ENCODE results near the gene CENPN.

Gene CENPN

DNA sequence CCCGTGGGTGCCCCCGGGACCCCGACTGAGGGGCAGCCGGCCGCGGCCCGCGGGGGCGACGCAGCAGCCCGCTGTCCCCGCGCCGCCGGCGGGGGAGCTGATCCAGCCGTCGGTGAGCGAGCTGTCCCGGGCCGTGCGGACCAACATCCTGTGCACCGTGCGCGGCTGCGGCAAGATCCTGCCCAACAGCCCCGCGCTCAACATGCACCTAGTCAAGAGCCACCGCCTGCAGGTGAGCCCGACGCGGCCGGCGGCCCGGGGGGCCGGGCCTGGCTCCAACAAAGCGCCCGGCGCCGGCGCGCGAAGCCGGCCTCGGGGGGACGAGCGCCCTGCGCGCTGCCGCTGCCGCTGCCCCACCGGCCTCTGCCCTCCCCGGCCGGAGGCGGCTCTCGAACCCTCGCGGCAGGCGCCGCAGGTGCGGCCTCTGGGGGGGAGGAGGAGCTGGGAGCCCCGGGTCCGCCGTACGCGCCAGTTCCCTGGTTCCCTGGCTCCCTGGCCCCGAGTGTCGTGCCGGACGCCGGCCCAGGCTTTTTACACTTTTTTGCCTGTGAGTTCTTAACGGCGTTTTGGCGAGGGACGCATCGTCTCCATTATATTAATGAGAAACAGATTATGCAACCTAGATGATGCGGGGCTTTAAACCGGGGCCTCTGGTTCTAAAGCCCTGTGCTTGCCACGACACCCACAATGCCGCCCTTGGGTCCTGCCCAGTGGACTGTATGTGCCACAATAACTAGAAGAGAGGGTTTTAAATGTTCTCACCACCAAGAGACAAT, 29.1 kb downstream of the CENPN start:
- DNase-seq = no peak

DNA sequence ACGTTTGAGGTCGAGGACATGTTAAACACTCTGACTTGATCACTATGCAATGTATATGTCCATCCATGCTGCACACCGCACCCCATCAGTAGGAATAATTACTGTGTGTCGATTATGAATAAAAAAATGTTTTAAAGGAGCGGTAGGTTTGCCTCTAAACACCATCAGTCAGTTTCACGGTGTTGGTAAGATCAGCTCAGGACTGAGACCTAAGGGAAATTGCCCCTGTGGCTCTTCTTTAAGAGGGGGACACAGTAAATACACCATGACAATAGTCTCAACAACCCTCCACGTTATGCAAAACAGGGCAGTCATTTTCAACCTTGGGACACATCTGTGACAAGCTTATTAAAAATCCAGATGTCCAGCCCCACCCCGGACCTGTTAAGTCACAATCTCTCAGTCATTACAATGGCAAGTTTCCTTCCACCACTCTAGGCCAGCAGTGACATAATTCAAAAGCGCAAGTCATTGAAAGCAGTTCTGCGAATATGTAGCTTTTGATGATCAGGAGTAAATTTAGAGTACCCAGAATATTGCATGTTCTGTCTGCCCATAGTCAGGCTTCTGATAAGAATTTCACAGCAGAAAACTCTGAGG, 29.8 kb downstream of the CENPN start:
- DNase-seq = no peak

DNA sequence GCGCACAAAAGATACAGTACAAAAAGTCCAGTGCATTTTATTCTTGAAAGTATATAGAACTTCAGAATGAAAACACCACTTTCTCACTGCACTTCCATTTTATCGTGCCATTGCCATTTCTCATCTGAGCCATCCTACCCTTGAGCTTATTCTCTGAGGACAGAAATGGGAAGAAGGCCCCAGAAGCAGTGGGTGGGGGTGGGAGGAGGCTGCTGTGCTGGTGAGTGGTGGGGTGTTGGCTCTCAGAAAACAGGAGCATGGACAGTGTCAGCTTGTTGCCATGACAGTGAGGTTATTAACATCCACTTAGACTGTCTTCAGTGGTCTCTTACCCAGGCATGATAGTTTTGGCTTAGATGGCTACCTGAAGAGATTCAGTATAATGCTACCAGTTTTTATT, 33.1 kb downstream of the CENPN start:
- DNase-seq = no peak

DNA sequence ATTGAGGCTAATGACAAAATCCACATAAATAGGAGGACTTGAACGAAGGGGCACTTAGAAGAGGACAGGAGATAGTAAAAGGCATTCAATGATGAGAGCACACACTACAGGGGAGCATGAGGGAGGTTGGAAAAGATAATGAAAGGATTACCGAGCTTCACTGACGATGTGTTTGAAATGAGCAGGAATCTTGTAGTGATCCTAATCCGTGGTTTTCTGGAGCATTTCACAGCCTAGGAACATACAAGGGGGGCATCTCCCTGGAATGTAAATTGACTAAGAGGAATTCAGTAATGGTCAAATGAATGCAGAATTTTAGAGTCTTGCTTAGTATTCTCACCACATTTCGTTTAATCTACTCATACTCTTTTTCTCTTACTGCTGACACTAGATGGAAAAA, 33.8 kb downstream of the CENPN start:
- no peak for DNase-seq

DNA sequence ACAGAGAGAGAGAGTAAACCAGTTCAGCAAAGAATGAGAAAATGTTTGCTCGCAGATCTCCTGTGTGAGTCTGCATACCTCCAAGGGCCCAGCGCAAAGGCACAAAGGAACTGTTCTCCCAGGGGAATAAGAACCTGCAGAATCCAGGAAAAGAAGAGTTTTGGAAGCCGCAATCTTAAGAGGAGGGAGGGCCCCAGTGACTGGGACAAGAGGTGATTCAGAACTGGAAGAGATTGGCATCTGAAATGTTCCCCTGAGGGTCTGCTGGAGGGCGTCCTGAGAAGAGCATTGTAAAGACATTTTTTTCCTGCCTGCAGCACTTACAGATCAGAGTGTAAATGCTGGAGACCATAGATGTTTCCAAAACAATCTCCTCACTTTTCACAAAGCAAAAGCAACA, 34.7 kb downstream of the CENPN start:
- no peak for DNase-seq

DNA sequence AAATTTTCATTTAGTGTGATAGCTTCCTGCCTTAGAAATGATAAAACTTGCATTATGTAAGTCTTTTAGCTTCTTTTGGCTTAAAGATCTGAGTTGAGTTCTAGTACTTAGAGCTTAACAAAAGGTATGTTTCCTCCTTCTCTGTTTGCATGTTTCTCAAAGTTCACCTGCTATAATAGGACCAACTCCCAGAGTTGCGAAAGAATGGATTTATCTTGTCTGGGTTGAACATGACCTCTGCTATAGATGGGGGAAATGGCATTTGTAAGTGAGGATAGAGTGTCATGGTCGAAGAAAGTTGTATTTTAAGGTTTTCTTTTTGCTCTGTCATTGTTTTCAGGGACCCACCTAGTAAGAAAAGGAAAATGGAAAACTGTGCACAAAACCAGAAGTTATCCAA, 35.8 kb downstream of the CENPN start:
- DNase-seq = no peak

DNA sequence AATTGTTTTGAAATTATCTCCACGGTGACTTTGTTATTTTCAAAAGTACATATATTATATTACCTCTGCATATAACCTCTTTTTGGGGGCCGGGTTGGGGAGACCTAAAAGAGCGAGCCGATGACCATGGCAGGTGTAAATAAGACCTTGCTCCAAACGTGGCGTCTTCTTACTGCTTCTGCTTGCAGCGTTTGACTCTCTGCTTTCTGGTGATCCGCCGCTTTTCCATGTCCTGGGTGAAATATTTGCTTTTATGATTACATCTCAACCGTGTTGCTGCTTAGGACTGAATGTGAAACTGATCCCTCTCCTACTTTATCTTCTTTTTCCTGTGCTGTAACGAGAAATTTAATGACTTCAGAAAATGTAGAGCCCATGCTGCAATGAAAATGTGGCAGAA, 46.7 kb downstream of the CENPN start:
- DNase-seq = no peak

DNA sequence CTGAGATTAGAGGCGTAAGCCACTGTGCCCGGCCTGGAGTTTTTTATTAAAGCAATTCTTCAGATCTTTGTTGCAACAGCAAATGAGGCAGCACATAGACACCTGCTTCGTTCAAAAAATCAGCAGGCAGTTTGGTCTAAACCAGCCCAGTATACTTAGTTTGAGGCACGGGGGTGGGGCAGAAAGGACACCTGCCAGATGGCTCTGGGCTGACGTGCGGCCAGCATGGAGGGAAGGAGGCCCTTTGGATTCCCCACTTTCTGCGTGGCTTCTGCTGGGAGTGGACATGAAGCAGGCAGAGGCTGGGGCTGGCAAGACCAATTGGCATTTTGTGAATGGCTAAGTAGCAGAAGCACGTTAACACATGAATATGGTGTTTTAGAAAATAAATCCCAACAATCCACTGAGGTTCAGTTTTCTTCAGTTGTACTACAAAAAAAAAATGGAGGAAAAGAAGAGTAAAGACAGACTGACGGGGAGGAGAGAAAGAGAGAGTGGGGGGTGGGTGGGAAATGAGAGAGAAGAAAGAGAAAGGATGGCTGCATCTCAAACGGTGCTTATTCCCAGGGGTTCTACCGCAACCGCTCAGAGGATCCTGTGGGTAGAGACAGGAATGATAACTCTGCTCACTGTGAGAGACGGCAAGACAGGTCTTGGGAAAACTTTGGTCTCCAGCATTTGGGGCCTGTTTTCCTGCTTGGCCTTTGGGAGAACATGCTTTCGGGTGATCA, 53.7 kb downstream of the CENPN start:
- DNase-seq = no peak

DNA sequence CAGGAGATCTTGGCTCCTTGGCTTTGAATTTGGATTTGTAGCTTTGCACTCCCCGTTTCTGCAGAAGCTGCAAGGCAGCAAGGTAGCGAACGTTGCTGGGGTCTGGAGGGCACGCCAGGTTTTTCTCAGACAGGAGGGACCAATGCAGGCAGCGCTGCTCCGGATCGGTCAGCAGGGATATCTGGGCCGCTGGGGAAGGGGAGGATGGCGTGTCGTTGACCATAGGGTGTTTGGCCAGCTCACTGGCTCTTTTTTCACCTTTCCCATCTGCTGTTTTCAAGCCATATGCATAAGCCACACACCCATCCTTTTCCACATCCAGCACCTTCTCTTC, 54.3 kb downstream of the CENPN start:
- no peak for DNase-seq

DNA sequence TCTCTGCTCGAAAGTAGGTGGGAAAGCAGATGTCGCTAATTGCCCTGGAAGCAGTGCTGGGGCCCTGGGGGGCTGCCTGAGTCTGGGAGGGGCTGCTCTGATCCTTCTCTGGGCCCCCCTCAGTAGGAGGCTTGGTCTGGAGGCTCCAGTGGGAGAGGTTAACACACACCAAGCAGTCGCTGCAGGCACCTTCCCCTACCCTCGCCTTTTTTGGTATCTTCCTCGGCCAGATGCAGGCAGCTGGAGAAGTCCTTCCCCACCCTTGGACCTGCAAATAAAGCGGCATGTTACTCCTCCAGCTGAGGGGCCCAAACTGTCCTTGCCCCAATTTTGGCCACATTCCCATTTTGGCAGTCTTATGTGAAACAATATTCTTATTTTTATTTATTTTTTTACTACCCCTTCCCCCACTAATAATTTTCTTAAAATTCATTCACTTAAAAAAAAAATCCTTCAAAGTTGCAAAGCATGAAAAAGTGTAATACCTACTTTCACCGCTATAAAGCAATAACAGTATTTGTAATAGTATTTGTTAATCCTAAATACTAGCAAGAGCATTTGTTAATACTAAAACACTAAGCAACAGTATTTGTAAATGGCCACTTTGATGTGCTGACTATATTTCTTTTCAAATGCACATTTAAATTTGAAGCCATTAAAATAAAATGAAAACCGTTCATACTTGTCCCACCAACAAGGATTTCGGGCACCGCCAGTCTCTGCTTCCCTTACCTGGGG, 55.0 kb downstream of the CENPN start:
- DNase-seq = no peak

DNA sequence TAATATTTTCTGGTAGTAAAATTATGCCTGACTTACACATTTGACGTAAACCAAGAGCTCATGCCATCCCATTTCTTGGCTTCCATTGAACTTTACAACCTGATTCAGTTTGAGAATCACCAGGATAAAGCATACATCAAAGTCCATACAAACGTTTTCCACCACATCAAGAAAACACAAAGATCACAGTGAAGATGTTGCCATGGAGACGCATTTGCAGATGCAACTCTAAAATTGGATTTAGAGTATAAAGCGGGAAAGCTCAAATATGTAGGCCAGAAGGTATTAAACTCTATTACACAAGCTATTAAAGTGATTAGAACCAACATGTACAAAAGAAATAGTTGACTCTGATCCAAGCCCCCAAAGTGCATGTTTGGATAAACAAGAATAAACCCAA, 59.7 kb downstream of the CENPN start:
- no peak for DNase-seq

DNA sequence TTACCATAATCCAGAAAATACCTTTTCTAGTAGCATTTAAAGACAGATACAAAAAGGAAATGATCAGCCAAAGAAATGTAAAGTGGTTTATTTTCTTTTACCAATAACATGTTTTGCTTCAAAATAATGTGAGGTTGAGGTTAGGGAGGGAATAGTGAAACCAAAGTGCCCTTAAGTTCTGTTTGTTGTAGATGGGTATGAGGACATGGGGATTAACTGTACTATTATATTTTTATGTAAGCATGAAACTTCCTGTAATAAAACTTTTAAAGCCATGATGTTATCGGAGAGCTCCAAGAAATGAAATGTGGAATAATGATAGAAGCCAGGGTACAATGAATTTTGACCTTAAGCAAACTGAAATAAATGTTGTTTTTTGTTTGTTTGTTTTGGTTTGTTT, 60.2 kb downstream of the CENPN start:
- no peak for DNase-seq

DNA sequence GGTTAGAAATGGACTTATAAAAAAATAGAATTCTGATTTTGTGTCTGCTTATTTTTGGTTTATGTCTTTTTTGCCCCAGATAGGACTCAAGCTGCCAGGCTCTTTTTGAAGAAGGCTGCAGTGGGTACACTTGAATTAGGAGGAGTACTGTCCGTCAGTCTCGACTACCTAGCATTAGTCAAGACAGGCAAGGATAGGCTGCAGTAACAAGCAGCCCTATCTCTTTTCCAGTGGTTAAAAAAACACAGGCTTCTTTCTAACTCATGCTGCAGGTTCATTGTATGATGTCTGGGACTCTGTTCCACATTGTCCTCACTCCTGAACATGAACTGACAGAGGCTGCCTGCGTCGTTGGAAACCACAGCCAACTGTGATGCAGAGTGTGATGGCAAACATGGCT, 62.0 kb downstream of the CENPN start:
- DNase-seq = no peak

DNA sequence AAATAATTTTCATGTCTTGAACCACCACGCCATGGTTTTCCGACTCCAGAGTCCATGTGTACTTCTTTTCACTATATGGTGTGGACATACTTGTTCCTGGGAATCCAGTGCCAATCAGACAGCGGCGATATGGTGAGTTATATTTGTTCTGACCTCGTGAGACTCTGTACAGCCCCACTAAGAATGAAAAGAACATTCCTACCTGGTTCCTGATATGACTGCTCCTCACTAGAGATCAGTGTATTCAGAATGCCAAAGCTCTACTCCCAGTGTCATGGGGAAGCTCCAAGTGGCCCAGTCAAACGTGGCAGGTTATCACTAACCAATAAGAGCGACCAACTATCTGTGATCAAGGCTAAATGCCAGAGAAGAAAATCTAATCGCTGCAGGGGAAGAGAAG, 64.0 kb downstream of the CENPN start:
- DNase-seq = no peak

DNA sequence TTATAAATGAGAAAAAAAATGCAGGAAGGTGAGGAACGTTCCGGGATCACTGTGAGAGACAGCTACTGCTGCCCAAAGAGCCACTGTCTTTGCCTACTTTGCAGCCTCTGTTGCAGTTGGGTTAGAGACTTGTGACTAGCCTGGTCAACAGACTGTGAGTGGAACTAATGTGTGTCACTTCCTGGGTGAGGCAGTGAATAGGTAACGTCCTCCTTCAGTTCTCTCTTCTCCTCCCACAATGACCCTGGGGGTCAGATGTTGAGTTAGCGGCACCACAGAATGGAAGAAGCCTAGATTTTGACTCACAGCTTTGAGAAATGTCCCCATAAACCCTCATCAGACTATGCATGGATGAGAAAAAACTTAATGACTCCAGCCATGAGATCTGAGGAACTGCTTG, 64.8 kb downstream of the CENPN start:
- DNase-seq = no peak

DNA sequence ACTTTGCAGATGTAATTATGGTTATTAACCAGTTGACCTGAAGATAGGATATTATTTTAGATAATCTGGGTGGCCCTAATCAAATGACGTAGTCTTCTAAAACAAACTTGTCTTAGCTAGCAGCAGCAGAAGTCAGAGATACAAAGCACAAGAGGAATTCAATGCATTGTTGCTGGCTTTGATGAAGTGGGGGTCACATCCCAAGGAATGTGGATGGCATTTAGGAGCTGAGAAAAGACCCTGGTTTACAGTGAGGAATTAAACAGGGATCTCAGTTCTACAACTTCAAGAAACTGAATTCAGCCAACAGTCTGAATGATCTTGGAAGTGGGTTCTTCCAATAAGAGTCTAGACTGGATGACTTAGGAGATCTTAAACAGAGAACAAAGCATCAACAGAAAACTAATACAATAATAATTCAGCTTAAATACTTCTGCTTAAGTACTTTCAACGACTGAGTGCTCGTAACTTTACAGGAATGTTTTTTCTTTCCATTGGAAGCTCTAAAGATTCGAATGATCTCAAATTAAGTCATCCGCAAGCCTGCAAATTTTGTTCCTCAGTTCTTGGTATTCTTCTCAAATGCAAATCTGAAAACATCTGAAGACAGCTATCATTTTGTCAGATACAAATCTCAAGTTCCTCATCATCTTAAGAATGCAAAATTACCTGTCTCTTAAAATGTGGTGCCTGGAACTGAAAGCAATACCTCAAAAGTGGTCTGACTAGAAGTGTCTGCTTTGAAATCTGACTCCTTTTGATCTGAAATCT, 66.7 kb downstream of the CENPN start:
- DNase-seq = no peak

DNA sequence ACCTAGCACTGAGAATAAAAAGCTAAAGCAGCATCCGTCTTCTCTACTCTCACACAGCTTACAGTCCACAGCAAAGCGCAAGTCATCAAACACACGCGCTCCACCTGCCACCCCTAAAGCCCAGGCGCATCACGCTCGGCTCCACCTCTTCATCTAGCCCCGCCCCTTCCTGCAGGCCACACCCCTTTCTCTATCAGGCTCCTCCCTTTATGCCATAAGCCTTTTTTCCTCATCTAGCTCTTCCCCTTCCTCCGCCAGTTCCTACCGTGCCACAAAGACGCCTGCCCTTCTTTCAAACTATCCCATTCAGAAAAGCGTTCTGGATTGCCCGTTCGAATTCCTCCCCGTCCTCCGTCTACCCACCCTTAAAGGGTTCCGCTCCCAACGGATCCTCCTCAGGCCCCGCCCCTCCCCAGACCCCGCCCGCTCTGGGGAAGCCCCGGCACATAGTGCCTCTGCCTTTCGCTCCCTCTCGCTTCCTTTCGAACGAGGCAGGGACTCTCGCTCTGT, 69.6 kb downstream of the CENPN start:
- DNase-seq = peak; percentile 71

DNA sequence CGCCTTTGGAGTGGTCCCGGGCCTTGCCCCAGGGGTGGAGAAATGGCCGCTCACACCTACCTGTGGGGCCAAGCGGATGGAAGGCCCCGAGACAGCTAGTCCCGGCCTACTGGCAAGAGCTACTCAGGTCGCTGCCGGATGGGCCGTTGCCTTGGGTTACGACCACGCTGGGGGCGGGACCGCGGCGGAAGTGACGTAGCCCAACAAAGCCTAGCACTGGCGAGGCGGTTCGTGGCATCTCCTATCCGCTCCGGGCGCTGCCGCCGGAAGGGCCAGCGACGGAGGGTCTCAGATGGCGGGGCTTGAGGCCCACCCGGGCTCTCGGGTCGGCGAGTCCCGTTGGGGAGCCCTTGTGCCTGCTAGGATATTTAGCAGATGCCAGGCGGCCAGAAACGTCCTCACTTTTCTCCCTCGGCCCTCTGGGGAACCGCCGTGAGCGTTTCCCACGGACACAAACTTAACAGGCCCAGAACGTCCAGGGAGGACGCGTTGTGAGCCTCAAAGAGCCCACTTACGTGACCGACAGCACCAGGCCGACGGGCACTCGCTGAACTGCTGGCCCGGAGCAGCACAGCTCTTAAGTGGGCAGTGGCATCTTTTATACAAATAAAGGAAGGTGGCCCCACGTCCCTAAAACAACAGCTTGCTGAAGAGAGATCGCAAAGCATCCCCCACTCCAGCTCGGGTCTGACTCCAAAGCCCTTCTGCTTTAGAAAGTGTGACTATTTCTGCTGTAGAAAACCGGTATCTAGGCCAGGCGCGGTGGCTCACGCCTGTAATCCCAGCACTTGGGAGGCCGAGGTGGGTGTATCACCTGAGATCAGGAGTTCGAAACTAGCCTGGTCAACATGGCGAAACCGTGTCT, 70.3 kb downstream of the CENPN start, which contains the start of gene C16orf46:
Gene C16orf46, minus strand, starts transcription at position 163 of the 865 bp plus-strand sequence. CDS start 13,283 bp downstream, outside the sequence.
- peak; percentile 79 for DNase-seq

DNA sequence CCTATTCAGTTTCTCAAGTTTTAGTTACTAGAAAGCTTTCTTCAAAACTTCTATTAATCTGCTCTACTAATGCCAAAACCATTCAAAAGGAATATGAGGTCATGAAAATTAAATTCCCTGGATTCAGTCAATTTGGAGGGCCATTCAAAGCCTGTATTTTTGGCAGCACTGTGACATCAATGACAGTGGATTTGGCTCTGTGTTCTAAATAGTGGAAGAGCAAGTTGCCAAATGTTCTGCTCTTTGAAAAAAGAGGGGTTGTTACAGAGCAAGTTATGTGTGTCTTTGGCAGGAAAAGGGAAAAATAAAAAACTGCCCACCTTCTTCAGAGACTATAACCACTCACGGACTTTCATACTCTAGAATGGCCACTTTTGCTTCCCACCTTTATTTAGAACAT, 73.2 kb downstream of the CENPN start:
- no peak for DNase-seq

DNA sequence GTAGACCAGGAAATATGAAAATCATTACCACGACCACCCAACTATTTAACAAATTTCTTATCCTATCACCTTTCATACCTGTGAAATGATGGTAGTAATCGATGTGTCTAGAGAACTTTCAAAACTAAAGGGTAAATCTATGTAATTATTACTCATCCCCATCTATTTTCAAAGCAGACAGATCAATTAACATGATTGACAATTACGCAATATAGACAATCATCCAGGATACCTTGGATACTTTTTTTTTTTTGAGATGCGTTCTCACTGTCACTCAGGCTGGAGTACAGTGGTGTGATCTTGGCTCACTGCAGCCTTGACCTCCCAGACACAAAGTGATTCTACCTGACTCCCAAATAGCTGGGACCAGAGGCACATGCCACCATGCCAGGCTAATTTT, 74.0 kb downstream of the CENPN start:
- no peak for DNase-seq
